Progenitor cell of endocrine pancreas (in vitro differentiated cells): ENCODE results near the gene CDH23. TPM values are rescaled to one million over a fixed set of nuclear protein-coding genes. Genes with fewer than 3 reads are reported as not detected.

ENCODE experiments used
- DNase-seq: peaks from one replicate; pipeline ENCODE4 v3.0.0; 2021; ENCODE audit warnings: low spot score; ENCODE audit not compliant: unreplicated experiment
- H3K27ac Mint-ChIP-seq: 2 replicates; pipeline ENCODE4 v1.8.0; 2021; ENCODE audit warnings: mild to moderate bottlenecking, moderate library complexity, mixed read lengths
- H3K27me3 Mint-ChIP-seq: 2 replicates; pipeline ENCODE4 v1.8.0; 2021; ENCODE audit warnings: mixed read lengths
- H3K36me3 Mint-ChIP-seq: 2 replicates; pipeline ENCODE4 v1.8.0; 2022; ENCODE audit warnings: mixed read lengths; ENCODE audit not compliant: insufficient read depth
- H3K4me1 Mint-ChIP-seq: 2 replicates; pipeline ENCODE4 v1.8.0; 2021; ENCODE audit warnings: low read depth, mixed read lengths
- H3K4me3 Mint-ChIP-seq: 2 replicates; pipeline ENCODE4 v1.8.0; 2021; ENCODE audit warnings: low read depth, mild to moderate bottlenecking, moderate library complexity, mixed read lengths
- H3K9me3 Mint-ChIP-seq: 2 replicates; pipeline ENCODE4 v1.8.0; 2021; ENCODE audit warnings: low read depth, mixed read lengths
- total RNA-seq: library from RNA; stranded (reverse); gene quantifications from 2 replicates; pipeline ENCODE4 v1.2.1, GENCODE V29; 2021
- TF ChIP-seq, protein P1 (sequence below): fragments of 200-600 bp; sonication (generic); IDR thresholded peaks from one replicate; pipeline ENCODE4 v1.5.0; 2021; ENCODE audit warnings: antibody characterized with exemption, mild to moderate bottlenecking; ENCODE audit not compliant: unreplicated experiment

CDH23 gene
- total RNA-seq, 1 donor from 2014 or later = 0.43 TPM

DNA sequence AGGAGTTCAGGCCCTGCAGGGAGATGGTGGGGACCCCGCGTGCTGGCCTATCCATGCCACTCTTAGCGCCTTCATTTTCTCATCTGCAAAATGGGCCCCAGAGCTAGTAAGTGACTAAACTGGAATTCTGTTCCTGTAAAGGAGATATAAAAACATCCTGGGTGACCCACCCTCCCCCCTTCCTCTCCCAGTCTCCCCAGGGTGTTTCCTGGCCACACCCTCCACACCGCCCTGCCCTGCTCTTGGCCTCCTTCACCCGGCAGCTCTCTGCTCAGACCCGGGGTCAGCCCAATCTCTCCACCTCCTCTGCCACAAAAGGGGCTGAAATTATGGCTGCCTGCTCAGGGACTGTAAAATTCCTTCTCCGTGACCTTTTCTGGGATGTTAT lies 252.2 kb downstream of the CDH23 start:
- Mint-ChIP-seq H3K9me3 (no peaks in the 10 kb centered on the region), H3K36me3 (no peaks in the 10 kb centered on the region), H3K27ac (no peak overlapping the region), H3K4me1 (no peaks in the 10 kb centered on the region), H3K4me3 (no peak overlapping the region), H3K27me3 (peaks cover 45% of the 10 kb centered on the region)
- DNase-seq = no peak
- TF ChIP-seq, protein P1, sequence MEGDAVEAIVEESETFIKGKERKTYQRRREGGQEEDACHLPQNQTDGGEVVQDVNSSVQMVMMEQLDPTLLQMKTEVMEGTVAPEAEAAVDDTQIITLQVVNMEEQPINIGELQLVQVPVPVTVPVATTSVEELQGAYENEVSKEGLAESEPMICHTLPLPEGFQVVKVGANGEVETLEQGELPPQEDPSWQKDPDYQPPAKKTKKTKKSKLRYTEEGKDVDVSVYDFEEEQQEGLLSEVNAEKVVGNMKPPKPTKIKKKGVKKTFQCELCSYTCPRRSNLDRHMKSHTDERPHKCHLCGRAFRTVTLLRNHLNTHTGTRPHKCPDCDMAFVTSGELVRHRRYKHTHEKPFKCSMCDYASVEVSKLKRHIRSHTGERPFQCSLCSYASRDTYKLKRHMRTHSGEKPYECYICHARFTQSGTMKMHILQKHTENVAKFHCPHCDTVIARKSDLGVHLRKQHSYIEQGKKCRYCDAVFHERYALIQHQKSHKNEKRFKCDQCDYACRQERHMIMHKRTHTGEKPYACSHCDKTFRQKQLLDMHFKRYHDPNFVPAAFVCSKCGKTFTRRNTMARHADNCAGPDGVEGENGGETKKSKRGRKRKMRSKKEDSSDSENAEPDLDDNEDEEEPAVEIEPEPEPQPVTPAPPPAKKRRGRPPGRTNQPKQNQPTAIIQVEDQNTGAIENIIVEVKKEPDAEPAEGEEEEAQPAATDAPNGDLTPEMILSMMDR = no peak

DNA sequence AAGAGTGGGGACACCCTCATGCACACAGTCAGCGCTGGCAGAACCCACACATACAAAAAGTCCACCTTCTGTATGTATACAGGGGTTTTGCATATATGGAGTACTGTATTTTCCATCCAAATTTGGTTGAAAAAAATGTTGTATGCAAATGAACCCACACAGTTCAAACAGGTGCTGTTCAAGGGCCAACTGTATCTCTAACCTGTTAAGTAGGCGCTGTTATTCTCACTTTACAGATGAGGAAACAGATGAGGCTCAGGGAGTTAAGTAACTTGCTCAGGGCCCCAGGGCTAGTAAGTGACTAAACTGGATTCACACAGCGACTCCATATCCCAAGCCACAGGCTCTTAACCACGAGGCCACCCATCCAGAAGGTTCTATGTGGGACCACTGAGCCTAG lies 252.9 kb downstream of the CDH23 start:
- TF ChIP-seq, protein P1 = no peak
- H3K4me1 Mint-ChIP-seq = no peaks in the 10 kb centered on the region
- no peaks in the 10 kb centered on the region for H3K36me3 Mint-ChIP-seq
- H3K4me3 Mint-ChIP-seq = no peak overlapping the region
- no peaks in the 10 kb centered on the region for H3K9me3 Mint-ChIP-seq
- H3K27me3 Mint-ChIP-seq = peaks cover 51% of the 10 kb centered on the region
- no peak overlapping the region for H3K27ac Mint-ChIP-seq
- DNase-seq = no peak

DNA sequence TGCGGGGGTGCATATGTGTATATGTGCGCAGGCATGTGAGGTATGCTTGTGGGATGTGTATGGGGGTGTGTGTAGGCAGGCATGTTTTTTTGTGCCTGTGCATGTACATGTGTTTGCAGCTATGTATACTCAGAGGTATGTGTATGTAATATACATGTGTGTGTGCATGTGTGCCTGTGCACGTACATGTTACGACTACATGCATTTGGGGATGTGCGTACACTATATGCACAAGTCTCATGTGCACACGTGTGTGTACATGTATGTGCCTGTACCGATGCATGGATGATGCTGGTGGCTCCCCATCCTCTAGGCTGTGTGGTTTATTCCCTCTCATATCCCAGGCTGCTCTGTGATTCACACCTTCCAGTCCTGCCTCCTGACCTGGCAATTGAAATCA lies 253.7 kb downstream of the CDH23 start:
- Mint-ChIP-seq H3K36me3 (no peaks in the 10 kb centered on the region), H3K27ac (no peak overlapping the region), H3K4me1 (no peaks in the 10 kb centered on the region), H3K9me3 (no peaks in the 10 kb centered on the region), H3K4me3 (no peak overlapping the region), H3K27me3 (peaks cover 55% of the 10 kb centered on the region)
- DNase-seq = no peak
- TF ChIP-seq, protein P1 = no peak

DNA sequence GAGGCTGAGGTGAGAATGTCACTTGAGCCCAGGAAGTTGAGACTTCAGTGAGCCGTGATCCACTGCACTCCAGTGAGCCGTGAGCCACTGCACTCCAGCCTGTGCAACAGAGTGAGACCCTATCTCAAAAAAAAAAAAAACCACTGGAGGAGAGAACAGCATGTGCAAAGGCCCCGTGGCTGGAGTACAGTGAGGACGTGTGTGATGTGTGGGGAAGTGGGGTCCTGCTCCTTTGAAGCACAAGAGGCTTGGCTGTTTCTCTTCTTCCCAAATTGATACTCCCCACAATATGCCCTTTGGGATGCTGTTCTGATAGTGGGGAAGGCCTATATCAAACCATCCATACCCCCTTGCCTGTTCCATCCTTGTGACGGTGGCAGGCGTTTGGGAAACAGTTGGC lies 254.7 kb downstream of the CDH23 start:
- TF ChIP-seq, protein P1 = no peak
- Mint-ChIP-seq H3K4me3 (no peak overlapping the region), H3K9me3 (no peaks in the 10 kb centered on the region), H3K4me1 (no peaks in the 10 kb centered on the region), H3K27ac (no peak overlapping the region), H3K36me3 (no peaks in the 10 kb centered on the region), H3K27me3 (peaks cover 56% of the 10 kb centered on the region)
- DNase-seq = no peak

DNA sequence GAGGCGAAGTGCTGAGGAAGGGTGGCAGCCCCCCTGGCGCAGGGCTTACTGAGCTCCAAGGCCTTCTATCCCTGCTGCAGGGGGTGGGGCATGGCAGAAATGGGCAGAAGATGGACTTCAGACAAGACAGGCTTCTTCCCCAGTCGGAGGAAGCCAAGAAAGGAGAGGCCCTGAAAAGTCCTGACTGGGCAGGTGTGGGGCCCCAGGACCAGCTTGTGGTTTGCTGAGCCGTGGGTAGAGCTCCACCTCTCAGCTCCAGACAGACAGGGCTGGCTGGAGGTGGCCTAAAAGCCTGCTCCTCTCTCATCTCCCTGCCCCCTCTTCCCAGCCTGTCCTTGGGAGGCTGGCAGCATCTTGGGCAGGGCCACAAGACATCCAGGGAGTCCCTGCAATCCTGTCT lies 255.2 kb downstream of the CDH23 start:
- Mint-ChIP-seq H3K27me3 (peaks cover 57% of the 10 kb centered on the region), H3K4me1 (no peaks in the 10 kb centered on the region), H3K27ac (no peak overlapping the region), H3K36me3 (no peaks in the 10 kb centered on the region), H3K4me3 (no peak overlapping the region), H3K9me3 (no peaks in the 10 kb centered on the region)
- TF ChIP-seq, protein P1 = no peak
- DNase-seq = no peak
